Neural cell (in vitro differentiated cells): Measurements from ENCODE around the gene MYL12B. TPM values are rescaled to one million over a fixed set of nuclear protein-coding genes. Genes with fewer than 3 reads are reported as not detected.

Experiments
- H2AFZ ChIP-seq: fragments of 200-600, 300-800 bp; sonication (generic), shearing (Covaris generic); 2 replicates; pipeline ENCODE4 v1.6.0; 2014; ENCODE audit warnings: low read depth, mild to moderate bottlenecking, antibody characterized with exemption, low read length, moderate library complexity
- H3F3A ChIP-seq: fragments of 200-600 bp; shearing (Covaris generic); 2 replicates; pipeline ENCODE4 v1.6.1; 2016; ENCODE audit warnings: mild to moderate bottlenecking, moderate library complexity, mixed read lengths, antibody characterized with exemption, low read length; ENCODE audit not compliant: insufficient read depth, poor library complexity, severe bottlenecking
- H3K27ac ChIP-seq: fragments of 200-600, 300-800 bp; sonication (generic), shearing (Covaris generic); 2 replicates; pipeline ENCODE4 v1.5.1; 2014; ENCODE audit warnings: mild to moderate bottlenecking, low read length, moderate library complexity
- H3K27me3 ChIP-seq: fragments of 300-800, 200-600 bp; sonication (generic), shearing (Covaris generic); 2 replicates; pipeline ENCODE4 v1.6.0; 2014; ENCODE audit warnings: mild to moderate bottlenecking, low read depth, low read length, moderate library complexity; ENCODE audit not compliant: insufficient read depth
- H3K36me3 ChIP-seq: fragments of 300-800, 200-600 bp; sonication (generic), shearing (Covaris generic); 2 replicates; pipeline ENCODE4 v1.5.1; 2014; ENCODE audit warnings: mild to moderate bottlenecking, antibody characterized with exemption, low read length, moderate library complexity; ENCODE audit not compliant: insufficient read depth
- H3K4me2 ChIP-seq: fragments of 300-800, 200-600 bp; sonication (generic), shearing (Covaris generic); 2 replicates; pipeline ENCODE4 v1.6.0; 2014; ENCODE audit warnings: mild to moderate bottlenecking, low read length
- H3K4me3 ChIP-seq: fragments of 300-800, 200-600 bp; sonication (generic), shearing (Covaris generic); 2 replicates; pipeline ENCODE4 v1.5.1; 2014; ENCODE audit warnings: mild to moderate bottlenecking, low read length, moderate library complexity
- H3K79me2 ChIP-seq: fragments of 200-600 bp; shearing (Covaris generic); replicated peaks from 2 replicates; pipeline ENCODE4 v1.6.0; 2014; ENCODE audit warnings: mild to moderate bottlenecking, low read length, moderate library complexity; ENCODE audit not compliant: insufficient read depth
- H3K9ac ChIP-seq: fragments of 300-800, 200-600 bp; sonication (generic), shearing (Covaris generic); 2 replicates; pipeline ENCODE4 v1.6.1; 2016; ENCODE audit warnings: mild to moderate bottlenecking, low read length, mixed read lengths
- H3K9me2 ChIP-seq: fragments of 200-600 bp; shearing (Covaris generic); 2 replicates; pipeline ENCODE4 v1.6.1; 2016; ENCODE audit warnings: mild to moderate bottlenecking, low read length, mixed read lengths; ENCODE audit not compliant: insufficient read depth
- H3K9me3 ChIP-seq: fragments of 200-600, 300-800 bp; sonication (generic), shearing (Covaris generic); 2 replicates; pipeline ENCODE4 v1.6.1; 2016; ENCODE audit warnings: mild to moderate bottlenecking, mixed run types, low read length, moderate library complexity, mixed read lengths
- H4K20me1 ChIP-seq: fragments of 200-600 bp; shearing (Covaris generic); 2 replicates; pipeline ENCODE4 v1.6.1; 2016; ENCODE audit warnings: mild to moderate bottlenecking, mixed run types; ENCODE audit not compliant: insufficient read depth
- EP300 ChIP-seq: fragments of 450-650 bp; conservative IDR thresholded peaks from 2 replicates; pipeline ENCODE4 v1.6.1; 2014; ENCODE audit warnings: antibody characterized with exemption, mild to moderate bottlenecking, moderate library complexity; ENCODE audit not compliant: poor library complexity, severe bottlenecking
- EZH2 ChIP-seq: fragments of 200-600, 300-800 bp; shearing (Covaris generic), sonication (generic); IDR thresholded peaks from 2 replicates; pipeline ENCODE4 v1.6.1; 2014; ENCODE audit warnings: antibody characterized with exemption, low read length, borderline replicate concordance, mild to moderate bottlenecking; ENCODE audit not compliant: insufficient read depth, poor library complexity, severe bottlenecking
- MXI1 ChIP-seq: fragments of 450-650 bp; conservative IDR thresholded peaks from 2 replicates; pipeline ENCODE4 v1.6.1; 2014; ENCODE audit warnings: antibody characterized with exemption, mild to moderate bottlenecking; ENCODE audit not compliant: poor library complexity, severe bottlenecking
- POLR2AphosphoS5 ChIP-seq: IDR thresholded peaks from 2 replicates; pipeline ENCODE4 v1.6.1; 2012
- RAD21 ChIP-seq: fragments of 450-650 bp; conservative IDR thresholded peaks from 2 replicates; pipeline ENCODE4 v1.6.1; 2014; ENCODE audit warnings: antibody characterized with exemption, mild to moderate bottlenecking, moderate library complexity
- SMC3 ChIP-seq: fragments of 450-650 bp; conservative IDR thresholded peaks from 2 replicates; pipeline ENCODE4 v1.6.1; 2014; ENCODE audit warnings: antibody characterized with exemption, mild to moderate bottlenecking, moderate library complexity; ENCODE audit not compliant: poor library complexity
- TAF1 ChIP-seq: IDR thresholded peaks from 2 replicates; pipeline ENCODE4 v1.6.1; 2012; ENCODE audit warnings: low read depth
- polyA plus RNA-seq: library from polyadenylated mRNA; depleted of rRNA; stranded (reverse); fragments of >200 nt; gene quantifications from 2 replicates; pipeline ENCODE4 v1.2.3, GENCODE V29; 2014
- TF ChIP-seq, protein P1 (sequence below): IDR thresholded peaks from 2 replicates; pipeline ENCODE4 v1.6.1; 2012; ENCODE audit warnings: borderline replicate concordance
- TF ChIP-seq, protein P2 (sequence below): fragments of 450-650 bp; IDR thresholded peaks from 2 replicates; pipeline ENCODE4 v1.5.1; 2014; ENCODE audit warnings: antibody characterized with exemption, mild to moderate bottlenecking, moderate library complexity; ENCODE audit not compliant: poor library complexity, severe bottlenecking

MYL12B gene
- polyA plus RNA-seq, 1 donor from 2014 or later: 384 TPM

DNA sequence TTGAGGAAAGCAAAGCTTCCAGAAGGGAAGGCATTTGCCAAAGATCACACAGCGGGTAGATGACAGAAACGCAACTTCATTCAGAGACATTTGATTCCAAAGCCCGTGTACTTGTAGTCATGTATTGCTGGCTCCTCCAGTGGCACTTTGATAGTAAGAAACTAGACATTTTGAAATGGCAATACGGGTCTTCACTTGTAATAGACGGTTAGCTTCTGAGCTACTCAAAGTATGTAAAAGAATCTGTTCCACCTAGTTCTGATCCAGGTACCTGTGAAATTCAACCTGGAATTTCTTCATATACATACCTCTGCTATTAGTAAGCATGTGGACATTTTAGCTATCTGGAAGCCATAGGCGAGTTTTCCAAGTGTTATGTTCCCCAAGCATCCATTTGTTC, 40.4 kb upstream of the MYL12B start:
- Histone ChIP-seq H3K4me3 (no peak overlapping the region), H3K27me3 (no peaks in the 10 kb centered on the region), H3F3A (no peaks in the 10 kb centered on the region), H3K4me2 (no peak overlapping the region), H2AFZ (no peak overlapping the region), H3K79me2 (no peaks in the 10 kb centered on the region), H3K27ac (no peak overlapping the region), H3K9me3 (no peaks in the 10 kb centered on the region), H3K9ac (no peak overlapping the region), H3K9me2 (no peaks in the 10 kb centered on the region), H4K20me1 (no peaks in the 10 kb centered on the region), H3K36me3 (no peaks in the 10 kb centered on the region)
- TF ChIP-seq, protein P1, sequence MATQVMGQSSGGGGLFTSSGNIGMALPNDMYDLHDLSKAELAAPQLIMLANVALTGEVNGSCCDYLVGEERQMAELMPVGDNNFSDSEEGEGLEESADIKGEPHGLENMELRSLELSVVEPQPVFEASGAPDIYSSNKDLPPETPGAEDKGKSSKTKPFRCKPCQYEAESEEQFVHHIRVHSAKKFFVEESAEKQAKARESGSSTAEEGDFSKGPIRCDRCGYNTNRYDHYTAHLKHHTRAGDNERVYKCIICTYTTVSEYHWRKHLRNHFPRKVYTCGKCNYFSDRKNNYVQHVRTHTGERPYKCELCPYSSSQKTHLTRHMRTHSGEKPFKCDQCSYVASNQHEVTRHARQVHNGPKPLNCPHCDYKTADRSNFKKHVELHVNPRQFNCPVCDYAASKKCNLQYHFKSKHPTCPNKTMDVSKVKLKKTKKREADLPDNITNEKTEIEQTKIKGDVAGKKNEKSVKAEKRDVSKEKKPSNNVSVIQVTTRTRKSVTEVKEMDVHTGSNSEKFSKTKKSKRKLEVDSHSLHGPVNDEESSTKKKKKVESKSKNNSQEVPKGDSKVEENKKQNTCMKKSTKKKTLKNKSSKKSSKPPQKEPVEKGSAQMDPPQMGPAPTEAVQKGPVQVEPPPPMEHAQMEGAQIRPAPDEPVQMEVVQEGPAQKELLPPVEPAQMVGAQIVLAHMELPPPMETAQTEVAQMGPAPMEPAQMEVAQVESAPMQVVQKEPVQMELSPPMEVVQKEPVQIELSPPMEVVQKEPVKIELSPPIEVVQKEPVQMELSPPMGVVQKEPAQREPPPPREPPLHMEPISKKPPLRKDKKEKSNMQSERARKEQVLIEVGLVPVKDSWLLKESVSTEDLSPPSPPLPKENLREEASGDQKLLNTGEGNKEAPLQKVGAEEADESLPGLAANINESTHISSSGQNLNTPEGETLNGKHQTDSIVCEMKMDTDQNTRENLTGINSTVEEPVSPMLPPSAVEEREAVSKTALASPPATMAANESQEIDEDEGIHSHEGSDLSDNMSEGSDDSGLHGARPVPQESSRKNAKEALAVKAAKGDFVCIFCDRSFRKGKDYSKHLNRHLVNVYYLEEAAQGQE: no peak

DNA sequence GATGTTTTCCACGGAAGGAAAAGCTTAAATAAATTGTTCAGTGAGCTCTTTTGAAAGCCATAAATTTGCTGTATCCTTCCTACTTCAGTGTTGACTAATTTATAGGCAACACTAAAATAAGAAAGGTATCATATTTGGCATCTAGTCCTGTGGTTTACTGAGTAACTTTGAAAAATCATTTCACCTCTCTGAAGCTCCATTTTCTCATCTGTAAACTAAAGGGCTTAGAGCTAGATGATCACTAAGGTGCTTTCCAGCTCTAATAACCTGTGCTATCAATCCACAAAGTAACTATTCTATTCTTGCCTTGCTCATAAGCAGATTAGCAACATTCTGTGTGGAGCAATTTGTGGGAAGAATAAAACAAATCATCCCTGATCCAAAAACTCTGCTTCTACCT, 38.6 kb upstream of the MYL12B start:
- H3F3A ChIP-seq: no peaks in the 10 kb centered on the region

DNA sequence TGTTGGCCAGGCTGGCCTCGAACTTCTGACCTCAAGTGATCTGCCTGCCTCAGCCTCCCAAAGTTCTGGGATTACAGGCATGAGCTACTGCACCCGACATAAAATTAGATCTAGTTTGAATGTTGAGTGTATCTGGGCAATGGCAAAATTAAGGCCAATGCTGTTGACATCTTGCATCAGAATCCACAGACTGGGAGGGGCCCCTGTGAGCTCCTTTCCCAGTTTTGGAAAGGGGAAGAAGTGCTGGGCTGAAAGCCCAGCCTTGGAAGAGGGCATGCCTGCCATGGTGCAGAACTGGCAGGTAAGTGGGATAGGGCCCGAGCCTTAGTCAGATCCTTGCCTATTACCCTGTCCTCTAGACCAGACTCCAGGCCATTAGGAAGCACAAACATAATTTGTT, 37.7 kb upstream of the MYL12B start:
- Histone ChIP-seq H4K20me1 (no peaks in the 10 kb centered on the region), H3K4me3 (no peak overlapping the region), H3K79me2 (no peaks in the 10 kb centered on the region), H3K9me3 (no peaks in the 10 kb centered on the region), H3K36me3 (no peaks in the 10 kb centered on the region), H3K9ac (no peak overlapping the region), H2AFZ (no peak overlapping the region), H3K9me2 (no peaks in the 10 kb centered on the region), H3F3A (no peaks in the 10 kb centered on the region), H3K27me3 (no peaks in the 10 kb centered on the region), H3K27ac (no peak overlapping the region), H3K4me2 (no peak overlapping the region)
- TF ChIP-seq TAF1 (no peak), EP300 (no peak), POLR2AphosphoS5 (no peak), SMC3 (no peak), MXI1 (no peak), RAD21 (no peak), EZH2 (no peak)
- TF ChIP-seq, protein P2, sequence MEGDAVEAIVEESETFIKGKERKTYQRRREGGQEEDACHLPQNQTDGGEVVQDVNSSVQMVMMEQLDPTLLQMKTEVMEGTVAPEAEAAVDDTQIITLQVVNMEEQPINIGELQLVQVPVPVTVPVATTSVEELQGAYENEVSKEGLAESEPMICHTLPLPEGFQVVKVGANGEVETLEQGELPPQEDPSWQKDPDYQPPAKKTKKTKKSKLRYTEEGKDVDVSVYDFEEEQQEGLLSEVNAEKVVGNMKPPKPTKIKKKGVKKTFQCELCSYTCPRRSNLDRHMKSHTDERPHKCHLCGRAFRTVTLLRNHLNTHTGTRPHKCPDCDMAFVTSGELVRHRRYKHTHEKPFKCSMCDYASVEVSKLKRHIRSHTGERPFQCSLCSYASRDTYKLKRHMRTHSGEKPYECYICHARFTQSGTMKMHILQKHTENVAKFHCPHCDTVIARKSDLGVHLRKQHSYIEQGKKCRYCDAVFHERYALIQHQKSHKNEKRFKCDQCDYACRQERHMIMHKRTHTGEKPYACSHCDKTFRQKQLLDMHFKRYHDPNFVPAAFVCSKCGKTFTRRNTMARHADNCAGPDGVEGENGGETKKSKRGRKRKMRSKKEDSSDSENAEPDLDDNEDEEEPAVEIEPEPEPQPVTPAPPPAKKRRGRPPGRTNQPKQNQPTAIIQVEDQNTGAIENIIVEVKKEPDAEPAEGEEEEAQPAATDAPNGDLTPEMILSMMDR: no peak
- TF ChIP-seq, protein P1: no peak

More for the DNA sequence above, 38.6 kb upstream of the MYL12B start:
- Histone ChIP-seq H3K4me3 (no peak overlapping the region), H3K27me3 (no peaks in the 10 kb centered on the region), H3K4me2 (no peak overlapping the region), H3K9me3 (no peaks in the 10 kb centered on the region), H3K79me2 (no peaks in the 10 kb centered on the region), H3K9me2 (no peaks in the 10 kb centered on the region), H3K9ac (no peak overlapping the region), H3K27ac (no peak overlapping the region), H3K36me3 (no peaks in the 10 kb centered on the region), H4K20me1 (no peaks in the 10 kb centered on the region), H2AFZ (no peak overlapping the region)
- TF ChIP-seq TAF1 (no peak), RAD21 (no peak), EZH2 (no peak)
- TF ChIP-seq, protein P2: no peak
